GM18498 (cell line): ENCODE measurements around the gene SIGLECL1.
"Not testable (repeated sequence)": the region's sequence is repeated elsewhere in the genome, so short reads cannot be mapped to it uniquely, and the experiment has no call there.

ENCODE experiments used
- ATAC-seq: cut with Tn5 transposase; IDR thresholded peaks from one replicate; pipeline ENCODE4 v1.9.1; 2021; ENCODE audit warnings: mild to moderate bottlenecking, moderate library complexity; ENCODE audit not compliant: unreplicated experiment

Gene SIGLECL1

GRCh38 chr19:51250786-51251467 is at the start of gene SIGLECL1:
Gene SIGLECL1, plus strand, starts transcription at chr19:51251080. Its CDS starts 12,993 bp downstream, at chr19:51264073.
- no peak for ATAC-seq

DNA sequence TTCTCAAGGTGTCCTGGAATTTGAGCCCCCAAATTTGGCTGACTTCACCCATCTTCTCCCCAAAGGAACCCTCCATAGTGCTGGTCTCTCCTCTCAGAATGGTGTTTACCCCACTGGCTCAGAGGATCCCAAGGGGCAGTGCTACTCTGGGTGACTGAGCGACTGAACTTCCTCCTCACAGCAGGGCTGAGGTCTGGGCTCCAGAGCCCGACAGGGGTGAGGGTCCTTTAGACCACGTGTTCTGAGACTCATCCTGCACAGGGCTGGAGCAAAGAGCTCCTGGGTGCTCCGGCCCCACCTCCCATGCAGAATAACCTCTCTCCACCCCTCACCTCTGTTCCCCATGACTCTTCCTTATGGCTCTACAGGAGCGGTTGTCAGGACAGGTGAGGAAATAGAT is 49.2 kb upstream of the SIGLECL1 start:
- ATAC-seq: no peak

DNA sequence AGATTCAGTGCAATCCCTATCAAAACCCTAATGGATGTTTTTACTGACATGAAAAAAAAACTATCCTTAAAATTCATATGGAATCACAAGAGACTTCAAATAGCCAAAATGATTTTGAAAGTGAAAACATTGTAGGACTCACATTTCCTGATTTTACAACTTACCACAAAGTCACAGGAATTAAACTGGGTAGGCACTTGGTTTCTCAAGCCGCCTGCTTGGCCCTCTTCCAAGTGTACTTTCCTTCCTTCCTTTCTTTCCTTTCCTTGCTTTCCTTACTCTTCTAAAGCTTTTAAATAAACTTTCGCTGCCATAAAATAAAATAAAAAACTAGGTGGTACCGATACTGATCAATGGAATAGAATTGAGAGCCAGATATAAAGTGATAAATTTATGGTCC is 47.0 kb upstream of the SIGLECL1 start:
- no peak for ATAC-seq

- no peak for ATAC-seq
Measured at GRCh38 chr19:51204321-51204720, 46.6 kb upstream of the SIGLECL1 start.

DNA sequence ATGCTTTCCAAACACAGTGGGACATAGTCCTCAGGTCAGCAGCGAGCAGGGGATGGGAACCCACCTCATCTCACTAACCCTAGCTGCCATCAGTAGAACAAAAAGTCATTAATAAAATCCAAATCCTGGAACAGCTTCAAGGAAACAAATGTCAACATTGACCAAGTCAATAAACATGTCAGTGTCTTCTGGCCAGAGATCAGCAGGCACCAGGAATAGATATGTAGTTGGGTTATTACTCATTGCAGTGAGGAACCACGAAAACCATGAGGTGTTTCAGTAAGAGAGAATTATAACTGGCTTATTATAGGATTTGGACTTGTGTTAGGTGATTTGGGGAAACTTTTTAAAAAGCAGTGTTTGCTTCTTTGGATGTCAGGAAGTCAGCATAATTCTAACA is 43.1 kb upstream of the SIGLECL1 start:
- ATAC-seq: no peak

DNA sequence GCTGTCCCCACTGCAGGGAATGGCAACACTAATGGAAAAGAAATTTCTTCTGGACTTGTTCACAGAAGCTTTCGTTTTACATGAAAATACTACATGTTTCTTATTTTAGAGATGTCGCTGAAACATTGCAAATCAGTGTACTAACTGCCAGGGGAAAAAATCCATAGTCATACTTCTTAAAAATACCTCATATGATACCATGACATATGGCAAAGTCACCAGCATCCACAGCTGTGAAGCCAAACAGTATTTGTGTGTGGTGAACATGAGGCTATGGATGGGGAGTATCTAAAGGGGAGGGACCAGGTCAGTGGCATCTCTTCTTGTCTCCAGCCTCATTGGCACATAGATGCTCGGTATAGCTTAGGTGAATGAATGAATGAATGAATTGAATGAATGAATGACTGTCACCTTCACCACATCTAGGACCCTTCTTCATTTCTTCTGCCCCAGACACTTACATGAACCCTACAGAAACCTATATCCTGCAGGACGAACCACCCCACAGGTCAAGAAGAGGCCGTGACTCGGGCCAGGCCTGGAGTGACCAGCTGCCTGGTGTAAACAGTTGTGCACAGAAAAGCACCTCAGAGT is 40.6 kb upstream of the SIGLECL1 start:
- no peak for ATAC-seq

DNA sequence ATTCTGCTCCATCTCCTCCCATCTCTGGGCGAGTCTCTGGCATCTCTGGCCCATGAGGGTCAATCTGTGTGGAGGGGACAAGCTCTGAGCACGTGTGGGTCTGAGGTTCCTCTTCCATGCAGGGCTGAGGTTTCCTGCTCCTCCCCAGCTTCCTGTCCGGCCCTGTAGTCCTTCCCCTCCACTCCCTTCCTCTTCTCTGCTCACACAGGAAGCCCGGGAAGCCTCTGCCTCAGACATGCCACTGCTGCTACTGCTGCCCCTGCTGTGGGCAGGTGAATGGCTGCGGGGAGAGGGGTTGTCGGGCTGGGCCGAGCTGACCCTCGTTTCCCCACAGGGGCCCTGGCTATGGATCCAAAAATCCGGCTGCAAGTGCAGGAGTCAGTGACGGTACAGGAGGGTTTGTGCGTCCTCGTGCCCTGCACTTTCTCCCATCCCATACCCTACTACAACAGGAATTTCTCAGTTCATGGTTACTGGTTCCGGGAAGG is 40.0 kb upstream of the SIGLECL1 start:
- not testable (repeated sequence) for ATAC-seq

GRCh38 chr19:51211833-51212232 is 39.0 kb upstream of the SIGLECL1 start:
- no peak for ATAC-seq

DNA sequence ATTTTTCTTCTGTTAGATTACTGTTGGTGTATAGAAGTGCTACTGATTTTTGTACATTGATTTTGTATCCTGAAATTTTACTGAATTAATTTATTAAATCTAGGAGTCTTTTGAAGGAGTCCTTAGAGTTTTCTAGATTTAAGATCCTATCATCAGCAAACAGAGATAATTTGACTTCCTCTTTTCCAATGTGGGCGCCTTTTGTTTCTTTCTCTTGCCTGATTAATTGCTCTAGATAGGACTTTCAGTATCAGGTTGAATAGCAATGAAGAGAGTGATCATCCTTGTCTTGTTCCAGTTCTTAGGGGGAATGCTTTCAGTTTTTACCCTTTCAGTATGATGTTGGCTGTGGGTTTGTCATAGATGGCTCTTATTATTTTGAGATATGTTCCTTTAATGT is 31.6 kb upstream of the SIGLECL1 start:
- no peak for ATAC-seq

DNA sequence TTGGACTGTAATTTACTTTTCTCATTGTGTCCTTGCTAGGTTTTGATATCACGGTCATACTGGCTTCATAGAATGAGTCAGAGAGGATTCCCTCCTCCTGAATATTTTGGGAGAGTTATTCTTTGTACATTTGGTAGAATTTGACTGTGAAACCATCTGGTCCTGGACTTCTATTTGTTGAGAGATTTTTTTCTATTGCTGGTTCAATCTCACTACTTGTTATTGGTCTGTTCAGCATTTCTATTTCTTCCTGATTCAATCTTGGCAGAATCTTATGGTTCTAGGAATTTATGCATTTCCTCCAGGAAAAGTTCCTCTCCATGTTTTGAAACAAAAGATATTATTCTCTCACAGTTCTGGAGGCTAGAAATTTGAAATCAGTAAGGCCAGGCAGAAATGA is 30.9 kb upstream of the SIGLECL1 start:
- ATAC-seq: no peak

DNA sequence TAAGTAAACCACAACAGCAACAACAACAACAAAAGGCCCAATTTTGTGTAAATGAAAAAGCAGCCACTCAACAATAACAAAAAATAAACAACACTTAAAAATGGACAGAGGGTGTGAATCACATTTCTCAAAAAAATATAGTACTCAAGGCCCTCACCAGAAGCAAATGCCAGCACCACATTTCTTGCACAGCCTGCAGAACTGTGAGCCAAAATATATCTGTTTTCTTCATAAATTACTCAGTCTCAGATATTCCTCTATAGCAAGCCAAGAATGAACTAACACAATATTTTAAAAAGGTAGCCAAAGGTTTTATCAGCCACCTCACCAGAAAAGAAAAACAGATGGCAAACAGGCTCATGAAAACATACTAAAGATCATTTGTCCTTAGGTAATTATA is 29.9 kb upstream of the SIGLECL1 start:
- no peak for ATAC-seq

DNA sequence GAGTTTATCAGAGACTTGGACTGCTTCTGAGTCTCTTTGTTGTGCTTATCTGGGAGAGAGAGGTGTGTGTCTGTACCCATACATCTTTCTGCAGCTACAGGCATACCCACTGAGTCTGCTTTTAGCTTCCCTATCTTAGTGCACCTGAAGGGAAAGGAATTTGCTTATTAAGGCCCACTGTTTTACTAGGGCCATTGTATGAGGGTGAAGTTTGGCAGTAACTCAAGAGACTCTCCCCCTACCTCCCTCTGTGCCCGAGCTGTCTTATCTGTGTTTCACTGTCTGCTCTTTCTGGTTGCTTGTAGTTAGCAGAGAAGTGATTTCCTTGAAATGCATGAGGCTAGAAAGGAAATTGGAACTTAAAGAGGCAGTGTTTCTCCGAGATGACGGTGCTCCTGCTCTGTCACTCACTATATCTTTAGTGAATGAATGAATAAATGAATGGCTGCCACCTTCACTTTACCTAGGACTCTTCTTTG is 26.7 kb upstream of the SIGLECL1 start:
- no peak for ATAC-seq

DNA sequence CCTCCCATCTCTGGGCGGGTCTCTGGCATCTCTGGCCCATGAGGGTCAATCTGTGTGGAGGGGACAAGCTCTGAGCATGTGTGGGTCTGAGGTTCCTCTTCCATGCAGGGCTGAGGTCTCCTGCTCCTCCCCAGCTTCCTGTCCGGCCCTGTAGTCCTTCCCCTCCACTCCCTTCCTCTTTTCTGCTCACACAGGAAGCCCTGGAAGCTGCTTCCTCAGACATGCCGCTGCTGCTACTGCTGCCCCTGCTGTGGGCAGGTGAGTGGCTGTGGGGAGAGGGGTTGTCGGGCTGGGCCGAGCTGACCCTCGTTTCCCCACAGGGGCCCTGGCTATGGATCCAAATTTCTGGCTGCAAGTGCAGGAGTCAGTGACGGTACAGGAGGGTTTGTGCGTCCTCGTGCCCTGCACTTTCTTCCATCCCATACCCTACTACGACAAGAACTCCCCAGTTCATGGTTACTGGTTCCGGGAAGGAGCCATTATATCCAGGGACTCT is 25.9 kb upstream of the SIGLECL1 start, which contains the start of gene CD33:
TSS of gene CD33 (plus strand) at position 183 of the 496 bp plus-strand sequence. CDS start at position 222, 39 bp downstream.
- ATAC-seq: not testable (repeated sequence)

- ATAC-seq: no peak
Measured at GRCh38 chr19:51226067-51226466, 24.8 kb upstream of the SIGLECL1 start.

- ATAC-seq: no peak
Measured at GRCh38 chr19:51227326-51227725, 23.6 kb upstream of the SIGLECL1 start.

DNA sequence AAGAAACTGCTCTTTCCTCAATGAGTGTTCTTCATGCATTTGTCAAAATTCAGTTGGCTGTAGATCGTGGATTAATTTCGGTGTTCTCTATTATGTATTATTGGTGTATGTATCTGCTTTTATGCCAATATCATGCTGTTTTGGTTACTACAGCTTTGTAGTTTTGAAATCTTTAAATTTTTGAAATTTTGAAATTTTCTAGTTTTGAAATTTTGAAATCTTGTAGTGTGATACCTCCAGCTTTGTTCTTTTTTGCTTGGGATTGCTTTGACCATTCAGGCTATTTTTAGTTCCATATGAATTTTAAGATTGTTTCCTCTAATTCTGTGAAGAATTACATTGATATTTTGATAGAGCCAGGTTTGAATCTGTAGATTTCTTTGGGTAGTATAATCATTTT is 22.9 kb upstream of the SIGLECL1 start:
- no peak for ATAC-seq

DNA sequence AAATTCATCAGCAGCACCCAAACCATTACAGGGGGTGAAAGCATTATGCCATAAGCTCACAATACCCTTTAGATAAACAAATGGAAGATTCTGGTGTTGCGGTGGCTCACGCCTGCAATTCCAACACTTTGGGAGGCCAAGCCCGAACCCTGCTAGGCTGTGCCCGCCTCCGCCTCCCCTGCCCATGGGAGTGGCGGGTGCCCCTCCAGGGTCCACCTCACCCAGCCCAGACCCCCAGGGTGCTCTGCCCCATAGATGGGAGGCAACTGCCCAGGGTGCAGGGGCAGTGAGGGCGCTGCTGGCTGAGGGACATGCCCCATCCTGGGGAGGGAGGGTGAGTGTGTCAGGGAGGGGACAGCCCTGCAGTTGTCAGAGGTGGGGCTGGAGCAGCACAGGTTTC is 10.0 kb upstream of the SIGLECL1 start:
- no peak for ATAC-seq

- ATAC-seq: no peak
Measured at GRCh38 chr19:51242881-51243630, 7.8 kb upstream of the SIGLECL1 start.

- no peak for ATAC-seq
Measured at GRCh38 chr19:51246164-51246552, 4.7 kb upstream of the SIGLECL1 start.

GRCh38 chr19:51247972-51248590 is 2.8 kb upstream of the SIGLECL1 start:
- no peak for ATAC-seq

DNA sequence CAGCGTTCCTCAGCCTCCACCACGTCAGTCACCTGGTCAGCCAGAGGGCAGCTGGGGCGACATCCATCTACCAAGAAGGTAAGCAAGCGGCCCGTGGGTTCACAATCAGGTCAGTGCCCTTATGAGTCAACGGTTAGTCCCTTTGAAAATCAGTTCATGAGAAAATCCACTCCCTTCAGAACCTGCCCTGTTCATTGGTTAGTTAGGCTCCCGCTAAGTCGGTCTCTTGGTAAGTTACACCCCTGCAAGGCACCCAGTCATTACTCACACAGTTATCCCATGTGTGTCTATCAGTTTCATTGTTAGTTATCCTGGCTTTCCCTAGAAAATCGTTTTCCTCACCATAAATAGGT is 564 bp downstream of the SIGLECL1 start:
- no peak for ATAC-seq
